ENCODE results near the gene PKD1L1. TPM values are rescaled to one million over a fixed set of nuclear protein-coding genes. Genes with fewer than 3 reads are reported as not detected.

PKD1L1 gene
- total and polyA plus RNA-seq, 2 donors (not counting 1 experiment from before 2014, with no cell fraction given) = 0.59 to 0.70 TPM

- peak overlapping the region; percentile 36 for H3K4me2 ChIP-seq (replicated peaks; ENCODE audit: low read depth, low read length, poor library complexity, severe bottlenecking)
- TF ChIP-seq EZH2 (IDR thresholded peaks at IDR 0.05; ENCODE audit: borderline replicate concordance, insufficient read depth, low read depth, low read length, poor library complexity, severe bottlenecking) = no peak
- TF ChIP-seq CTCF (IDR thresholded peaks at IDR 0.05) = no peak
- H3K79me2 ChIP-seq (ENCODE audit: control insufficient read depth, insufficient read depth, low read length) = no peaks in the 10 kb centered on the region
- no peak overlapping the region for H3K4me3 ChIP-seq (ENCODE audit: control extremely low read depth in 1 of 5, extremely low read depth in 1 of 5, insufficient read depth in 1 of 5, low read depth in 2 of 5, low read length in 4 of 5)
- ATAC-seq (ENCODE audit: low read depth) (peak; percentile 77), DNase-seq (peak; percentile 67)
- no peaks in the 10 kb centered on the region for H3K36me3 ChIP-seq (replicated peaks in 1 of 2; ENCODE audit: control extremely low read depth in 1 of 2, control insufficient read depth in 1 of 2, extremely low read depth in 1 of 2, insufficient read depth in 2 of 2, low read length in 1 of 2)
- H3K27ac ChIP-seq (ENCODE audit: low read length in 2 of 2) = no peak overlapping the region
- peaks cover 16 to 25% of the 10 kb centered on the region in 2 donors for H3K4me1 ChIP-seq (ENCODE audit: control insufficient read depth in 2 of 2, insufficient read depth in 2 of 2, low read length in 2 of 2)
- H3K27ac Mint-ChIP-seq = no peak overlapping the region
- no peak overlapping the region for H3K9ac ChIP-seq (ENCODE audit: low read length)
- H3K4me1 Mint-ChIP-seq = peaks cover 43% of the 10 kb centered on the region
- ChIA-PET POLR2A (interaction anchor here (0.6 kb wide), 1 partner anchor 138 kb away, joined by 4 read pairs; no protein-coding TSS in a partner anchor), CTCF (interaction anchor here (0.9 to 4.3 kb wide), 5 partner anchors 11 to 363 kb away, joined by 3 to 23 read pairs (median 4); partner anchors contain the start of gene TNS3)
- WGBS (ENCODE audit: insufficient coverage) = 50% methylated on average over 4 of the region's 5 CpGs
- H3K9me3 Mint-ChIP-seq (ENCODE audit: insufficient read depth) = no peaks in the 10 kb centered on the region
- H4K20me1 ChIP-seq (ENCODE audit: control insufficient read depth, insufficient read depth, low read length, poor library complexity, severe bottlenecking) = no peaks in the 10 kb centered on the region
- H3K27me3 Mint-ChIP-seq = no peaks in the 10 kb centered on the region
- H3K9me3 ChIP-seq (ENCODE audit: control extremely low read depth in 1 of 3, control insufficient read depth in 2 of 3, insufficient read depth in 1 of 3, low read length in 2 of 3) = no peaks in the 10 kb centered on the region
- intact Hi-C loops (cut with micrococcal nuclease) = no loop called here
- H3K4me3 Mint-ChIP-seq = no peak overlapping the region
- H2AFZ ChIP-seq (ENCODE audit: insufficient read depth, low read depth, low read length, poor library complexity, severe bottlenecking) = peak overlapping the region; percentile 42
- H3K27me3 ChIP-seq (replicated peaks in 1 of 4; ENCODE audit: control extremely low read depth in 1 of 4, control insufficient read depth in 3 of 4, insufficient read depth in 4 of 4, low read length in 3 of 4) = no peaks in the 10 kb centered on the region
These were observed 140.5 kb downstream of the PKD1L1 start for GRCh38 chr7:47807756-47808155.

- H3K27ac Mint-ChIP-seq = peak overlapping the region; percentile 32
- 36% methylated on average over 3 of the region's 3 CpGs for WGBS (ENCODE audit: insufficient coverage)
- peaks cover 43% of the 10 kb centered on the region for H3K4me1 Mint-ChIP-seq
- Histone ChIP-seq H3K36me3 (replicated peaks in 1 of 2; ENCODE audit: control extremely low read depth in 1 of 2, control insufficient read depth in 1 of 2, extremely low read depth in 1 of 2, insufficient read depth in 2 of 2, low read length in 1 of 2) (no peaks in the 10 kb centered on the region), H3K4me2 (replicated peaks; ENCODE audit: low read depth, low read length, poor library complexity, severe bottlenecking) (peak overlapping the region; percentile 36), H3K9me3 (ENCODE audit: control extremely low read depth in 1 of 3, control insufficient read depth in 2 of 3, insufficient read depth in 1 of 3, low read length in 2 of 3) (no peaks in the 10 kb centered on the region), H3K27me3 (replicated peaks in 1 of 4; ENCODE audit: control extremely low read depth in 1 of 4, control insufficient read depth in 3 of 4, insufficient read depth in 4 of 4, low read length in 3 of 4) (no peaks in the 10 kb centered on the region), H4K20me1 (ENCODE audit: control insufficient read depth, insufficient read depth, low read length, poor library complexity, severe bottlenecking) (no peaks in the 10 kb centered on the region), H2AFZ (ENCODE audit: insufficient read depth, low read depth, low read length, poor library complexity, severe bottlenecking) (peak overlapping the region; percentile 42), H3K79me2 (ENCODE audit: control insufficient read depth, insufficient read depth, low read length) (no peaks in the 10 kb centered on the region), H3K4me1 (ENCODE audit: control insufficient read depth in 2 of 2, insufficient read depth in 2 of 2, low read length in 2 of 2) (peaks cover 16 to 25% of the 10 kb centered on the region in 2 donors), H3K9ac (ENCODE audit: low read length) (no peak overlapping the region), H3K4me3 (ENCODE audit: control extremely low read depth in 1 of 5, extremely low read depth in 1 of 5, insufficient read depth in 1 of 5, low read depth in 2 of 5, low read length in 4 of 5) (no peak overlapping the region), H3K27ac (ENCODE audit: low read length in 2 of 2) (no peak overlapping the region)
- no peak for ATAC-seq (ENCODE audit: low read depth)
- H3K4me3 Mint-ChIP-seq = no peak overlapping the region
- ChIA-PET POLR2A (no interaction called here), CTCF (interaction anchor here (1.2 to 4.3 kb wide), 3 partner anchors 12 to 363 kb away, joined by 3 to 23 read pairs (median 3); no protein-coding TSS in a partner anchor)
- peak; percentile 7 for DNase-seq
- intact Hi-C loops (cut with micrococcal nuclease) = no loop called here
- TF ChIP-seq EZH2 (IDR thresholded peaks at IDR 0.05; ENCODE audit: borderline replicate concordance, insufficient read depth, low read depth, low read length, poor library complexity, severe bottlenecking) (no peak), CTCF (IDR thresholded peaks at IDR 0.05) (no peak)
- H3K27me3 Mint-ChIP-seq = no peaks in the 10 kb centered on the region
- no peaks in the 10 kb centered on the region for H3K9me3 Mint-ChIP-seq (ENCODE audit: insufficient read depth)
These were observed 141.1 kb downstream of the PKD1L1 start for GRCh38 chr7:47807126-47807525.

Measured in B cell (primary cell).